Testis (tissue), 3 donors: Measurements from ENCODE around the gene PBXIP1. TPM values are rescaled to one million over a fixed set of nuclear protein-coding genes. Genes with fewer than 3 reads are reported as not detected.
A peak's percentile ranks its signal among the peaks of the same experiment; 100 is the strongest.
"Not testable (repeated sequence)": the region's sequence is repeated elsewhere in the genome, so short reads cannot be mapped to it uniquely, and the experiment has no call there.

Experiments used
- DNase-seq: peaks from one replicate; pipeline ENCODE4 v3.0.0-alpha.2; 2019
- H3K27ac ChIP-seq, 2 donors: fragments of 200-600 bp; sonication (generic); one replicate each; pipeline ENCODE4 v1.5.1; 2019
- H3K27me3 ChIP-seq: fragments of 200-600 bp; sonication (generic); one replicate; pipeline ENCODE4 v1.5.1; 2019
- H3K36me3 ChIP-seq: fragments of 200-600 bp; sonication (generic); one replicate; pipeline ENCODE4 v1.5.1; 2017; ENCODE audit warnings: low read depth; ENCODE audit errors: missing control alignments
- H3K4me1 ChIP-seq: fragments of 200-600 bp; sonication (generic); one replicate; pipeline ENCODE4 v1.5.1; 2019
- H3K4me3 ChIP-seq, 2 donors: fragments of 200-600 bp; sonication (generic); one replicate each; pipeline ENCODE4 v1.5.1; 2017 to 2019
- H3K9me3 ChIP-seq: fragments of 200-600 bp; sonication (generic); one replicate; pipeline ENCODE4 v1.5.1; 2017
- POLR2A ChIP-seq: fragments of 450-650 bp; IDR thresholded peaks from one replicate; pipeline ENCODE4 v1.6.1; 2017; ENCODE audit warnings: antibody characterized with exemption, mild to moderate bottlenecking, moderate library complexity
- WGBS, 2 donors: methylation state at CpG; one replicate each; pipeline ENCODE4 v1.1.5; 2018; 5-methylcytosine and 5-hydroxymethylcytosine counted together
- intact Hi-C: fragments of 100-400 bp; cut with DNase I; formaldehyde crosslinking; loops from one replicate; pipeline ENCODE4 v1.15.1; 2023; ENCODE audit warnings: low total_unique reads
- polyA plus RNA-seq: library from polyadenylated mRNA; stranded (reverse); fragments of 350-450 nt; fragmentation: Illumina TruSeq; extraction: RNeasy Lipid Tissue Mini Kit (QIAGEN cat#74804); gene quantifications from one replicate; pipeline ENCODE4 v1.2.3, GENCODE V29; 2014; ENCODE audit warnings: low read depth, low replicate concordance; ENCODE audit not compliant: insufficient read depth
- total RNA-seq, 2 donors: library from RNA; depleted of rRNA; stranded (reverse); fragments of >200 nt; gene quantifications; one replicate each; pipeline ENCODE4 v1.2.3, GENCODE V29; 2016
- TF ChIP-seq, protein P1 (sequence below), 3 experiments: fragments of 450-650 bp in 2 of 3; fragments of 200-600 bp in 1 of 3; sonication (generic) in 1 of 3; IDR thresholded peaks; one replicate each; pipeline ENCODE4 v1.5.1; 2016 to 2019; ENCODE audit warnings: antibody characterized with exemption in 3 of 3, mild to moderate bottlenecking in 2 of 3, moderate library complexity in 1 of 3

Gene PBXIP1
- total and polyA plus RNA-seq, 3 donors from 2014 or later = 84.1 to 111 (median 87.1) TPM

DNA sequence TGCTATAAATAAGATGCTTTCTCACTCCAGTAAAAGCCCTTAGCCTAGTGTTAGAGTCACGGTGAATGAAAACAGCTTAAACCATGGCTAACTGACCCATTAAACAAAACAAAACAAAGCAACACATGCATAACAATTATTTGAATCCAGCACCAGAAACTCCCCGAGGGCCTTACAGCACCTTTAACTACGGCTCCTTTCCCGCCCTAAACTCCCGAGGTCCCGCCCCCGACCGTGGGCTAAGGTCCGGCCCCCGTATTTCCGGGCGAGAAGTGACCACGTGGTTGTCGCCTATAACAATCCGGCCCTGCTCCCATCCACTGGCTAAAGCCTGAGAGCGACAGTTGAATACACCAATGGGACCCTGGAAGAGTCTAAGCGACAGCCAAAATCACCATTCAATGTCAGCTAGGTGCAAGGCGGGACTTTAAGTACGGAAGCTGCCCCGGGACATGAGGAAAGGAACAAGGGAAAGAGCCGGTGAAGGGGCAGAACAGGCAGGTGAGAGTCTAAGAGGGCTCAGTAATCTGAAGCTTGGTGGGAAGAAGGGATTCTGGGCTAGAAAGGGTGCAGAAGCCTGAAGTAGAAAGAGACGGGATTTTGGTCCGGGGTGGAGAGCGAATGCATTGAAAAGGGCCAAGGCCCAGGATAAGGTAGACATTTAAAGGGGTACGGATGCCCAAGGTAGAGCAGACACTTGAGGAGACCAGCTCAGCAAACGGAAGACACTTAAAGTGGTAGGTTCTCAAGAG, 27.2 kb upstream of the PBXIP1 start, which contains the start of gene FLAD1:
Gene FLAD1 (plus strand): TSS at position 448 of the 752 bp plus-strand sequence. CDS start 351 bp downstream, outside the sequence.
- H3K27ac ChIP-seq = no peak within 1 kb of the TSS
- H3K4me1 ChIP-seq = peaks cover 9% of the 10 kb centered on the region
- H3K27me3 ChIP-seq = no peaks in the 10 kb centered on the region
- intact Hi-C loops = no loop called here
- DNase-seq = peak; percentile 99
- H3K36me3 ChIP-seq = no peaks in the 10 kb centered on the region
- TF ChIP-seq, protein P1, sequence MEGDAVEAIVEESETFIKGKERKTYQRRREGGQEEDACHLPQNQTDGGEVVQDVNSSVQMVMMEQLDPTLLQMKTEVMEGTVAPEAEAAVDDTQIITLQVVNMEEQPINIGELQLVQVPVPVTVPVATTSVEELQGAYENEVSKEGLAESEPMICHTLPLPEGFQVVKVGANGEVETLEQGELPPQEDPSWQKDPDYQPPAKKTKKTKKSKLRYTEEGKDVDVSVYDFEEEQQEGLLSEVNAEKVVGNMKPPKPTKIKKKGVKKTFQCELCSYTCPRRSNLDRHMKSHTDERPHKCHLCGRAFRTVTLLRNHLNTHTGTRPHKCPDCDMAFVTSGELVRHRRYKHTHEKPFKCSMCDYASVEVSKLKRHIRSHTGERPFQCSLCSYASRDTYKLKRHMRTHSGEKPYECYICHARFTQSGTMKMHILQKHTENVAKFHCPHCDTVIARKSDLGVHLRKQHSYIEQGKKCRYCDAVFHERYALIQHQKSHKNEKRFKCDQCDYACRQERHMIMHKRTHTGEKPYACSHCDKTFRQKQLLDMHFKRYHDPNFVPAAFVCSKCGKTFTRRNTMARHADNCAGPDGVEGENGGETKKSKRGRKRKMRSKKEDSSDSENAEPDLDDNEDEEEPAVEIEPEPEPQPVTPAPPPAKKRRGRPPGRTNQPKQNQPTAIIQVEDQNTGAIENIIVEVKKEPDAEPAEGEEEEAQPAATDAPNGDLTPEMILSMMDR (IDR thresholded peaks at IDR 0.05) = peak in 2 of 3 experiments; percentile 21 to 37
- TF ChIP-seq POLR2A = no peak
- WGBS, 2 donors = 0% methylated on average over 26 of the region's 26 CpGs
- H3K4me3 ChIP-seq = peak within 1 kb of the TSS; percentile 46 to 77
- H3K9me3 ChIP-seq = no peaks in the 10 kb centered on the region

DNA sequence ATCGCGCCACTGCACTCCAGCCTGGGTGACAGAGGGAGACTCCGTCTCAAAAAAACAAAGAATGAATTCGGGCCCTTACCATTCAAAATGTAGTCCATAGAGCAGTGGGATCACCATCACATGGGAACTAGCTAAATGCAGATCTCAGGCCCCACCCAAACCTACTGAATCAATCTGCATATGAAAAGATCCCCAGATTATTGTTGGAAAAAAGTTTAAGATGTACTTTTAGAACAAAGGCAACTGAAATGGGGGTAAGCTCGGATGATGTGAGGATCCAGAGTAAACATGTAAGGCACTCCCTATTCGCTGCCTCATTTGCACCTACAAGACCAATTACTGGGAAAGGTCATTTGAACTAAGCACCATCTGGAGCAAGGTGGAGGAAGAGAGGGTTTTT, 26.4 kb upstream of the PBXIP1 start:
- WGBS, 2 donors = 48 to 52% methylated on average over 6 of the region's 6 CpGs
- H3K27ac ChIP-seq = no peak overlapping the region
- TF ChIP-seq, protein P1 (IDR thresholded peaks at IDR 0.05) = no peak
- TF ChIP-seq POLR2A = no peak

DNA sequence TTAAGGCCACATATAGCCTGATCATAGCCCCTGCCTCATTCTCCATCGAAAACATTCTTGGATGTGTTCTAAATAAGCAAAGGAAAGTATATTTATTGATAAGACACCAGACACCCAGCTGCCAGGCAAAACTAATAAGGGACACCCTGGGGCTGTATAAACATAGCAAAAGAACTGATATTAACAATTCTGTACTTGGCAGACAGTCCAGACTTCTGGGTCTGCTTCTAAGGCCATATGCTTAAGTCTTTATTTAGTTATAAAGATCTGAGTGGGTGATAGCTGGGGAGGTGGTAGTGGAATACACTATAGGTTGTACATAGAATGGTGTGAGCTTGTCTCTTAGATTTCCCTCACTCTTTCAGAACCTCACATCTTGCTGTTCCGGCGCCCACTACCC, 22.5 kb upstream of the PBXIP1 start:
- peaks cover 12% of the 10 kb centered on the region for H3K4me1 ChIP-seq
- no peaks in the 10 kb centered on the region for H3K9me3 ChIP-seq
- DNase-seq = no peak
- no peaks in the 10 kb centered on the region for H3K36me3 ChIP-seq
- intact Hi-C loops = no loop called here
- no peak overlapping the region for H3K4me3 ChIP-seq
- H3K27me3 ChIP-seq = no peaks in the 10 kb centered on the region
- no peak overlapping the region for H3K27ac ChIP-seq
- TF ChIP-seq, protein P1 (IDR thresholded peaks at IDR 0.05) = no peak
- no peak for TF ChIP-seq POLR2A
- 93 to 95% methylated on average over 3 of the region's 3 CpGs for whole genome bisulfite sequencing, 2 donors

More for the DNA sequence above, 26.4 kb upstream of the PBXIP1 start:
- H3K9me3 ChIP-seq = no peaks in the 10 kb centered on the region
- H3K27me3 ChIP-seq = no peaks in the 10 kb centered on the region
- peaks cover 9% of the 10 kb centered on the region for H3K4me1 ChIP-seq
- DNase-seq = no peak
- intact Hi-C loops = no loop called here
- H3K4me3 ChIP-seq = peak overlapping the region; percentile 46 to 77
- H3K36me3 ChIP-seq = no peaks in the 10 kb centered on the region

DNA sequence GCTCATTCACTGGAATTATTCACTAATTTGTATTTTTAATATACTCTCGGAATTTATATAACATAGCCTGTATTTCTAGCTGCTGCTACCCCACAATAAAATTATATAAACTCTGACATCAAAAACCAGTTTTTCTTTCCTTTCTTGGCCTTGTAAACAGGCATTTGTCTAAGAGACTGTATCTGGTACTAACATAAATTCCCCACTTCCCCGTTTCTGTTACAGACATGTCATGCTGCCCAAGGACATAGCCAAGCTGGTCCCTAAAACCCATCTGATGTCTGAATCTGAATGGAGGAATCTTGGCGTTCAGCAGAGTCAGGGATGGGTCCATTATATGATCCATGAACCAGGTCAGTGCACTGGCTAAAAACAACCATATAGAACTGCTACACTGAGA, 21.9 kb upstream of the PBXIP1 start:
- H3K9me3 ChIP-seq, H3K27ac ChIP-seq, H3K36me3 ChIP-seq, H3K27me3 ChIP-seq, DNase-seq, H3K4me3 ChIP-seq, intact Hi-C loops: not testable (repeated sequence)
- WGBS, 2 donors = 71 to 73% methylated on average over 3 of the region's 3 CpGs
- peaks cover 17% of the 10 kb centered on the region for H3K4me1 ChIP-seq

DNA sequence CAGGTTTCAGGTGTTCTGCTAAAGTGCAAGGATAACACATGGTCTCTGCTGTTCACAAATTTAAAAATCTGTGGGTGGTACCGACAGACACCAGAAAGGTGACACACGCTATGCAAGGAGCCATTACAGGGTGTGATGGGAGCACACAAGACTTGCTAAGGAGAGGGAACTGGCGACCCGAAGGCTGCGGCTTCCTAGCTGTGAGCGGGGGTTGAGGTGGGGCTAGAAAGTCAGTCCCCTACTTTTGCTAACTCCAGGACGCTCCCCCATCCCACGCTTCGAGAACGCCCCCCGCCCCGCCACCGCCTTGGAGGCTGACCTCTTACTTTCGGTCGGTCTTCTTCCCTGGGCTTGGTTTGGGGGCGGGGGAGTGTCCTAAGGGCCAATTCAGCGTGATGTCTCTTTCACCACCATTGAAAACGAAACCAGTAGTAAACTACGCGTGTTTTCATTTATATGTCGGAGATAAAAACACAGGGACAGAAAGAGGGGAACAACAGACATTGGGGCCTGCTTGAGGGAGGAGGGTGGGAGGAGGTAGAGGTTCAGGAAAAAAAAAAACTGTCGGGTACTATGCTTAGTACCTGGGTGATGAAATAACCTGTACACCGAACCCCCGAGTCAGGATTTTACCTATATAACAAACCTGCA, 19.6 kb upstream of the PBXIP1 start:
- intact Hi-C loops = no loop called here
- no peaks in the 10 kb centered on the region for H3K9me3 ChIP-seq
- WGBS, 2 donors = 0 to 1% methylated on average over 24 of the region's 24 CpGs

More for the DNA sequence above, 19.6 kb upstream of the PBXIP1 start:
- Histone ChIP-seq H3K36me3 (no peaks in the 10 kb centered on the region), H3K27ac (peak overlapping the region; percentile 98 to 99), H3K4me3 (peak overlapping the region; percentile 78 to 86), H3K27me3 (no peaks in the 10 kb centered on the region), H3K4me1 (peaks cover 33% of the 10 kb centered on the region)
- DNase-seq = peak; percentile 71
- no peak for TF ChIP-seq POLR2A
- TF ChIP-seq, protein P1 (IDR thresholded peaks at IDR 0.05) = no peak
